HG02852 (cell line): ENCODE measurements around the gene NCBP2L.
"Not testable (repeated sequence)": the region's sequence is repeated elsewhere in the genome, so short reads cannot be mapped to it uniquely, and the experiment has no call there.

Experiments used
- ATAC-seq: cut with Tn5 transposase; IDR thresholded peaks from one replicate; pipeline ENCODE4 v1.9.1; 2021; ENCODE audit warnings: mild to moderate bottlenecking, moderate library complexity; ENCODE audit not compliant: unreplicated experiment

NCBP2L gene

GRCh38 chrX:107804427-107804826 is 26.9 kb downstream of the NCBP2L start:
- ATAC-seq, result no peak

- ATAC-seq, result no peak
Measured at GRCh38 chrX:107805179-107805578, 27.6 kb downstream of the NCBP2L start.

GRCh38 chrX:107810053-107810452 is 32.5 kb downstream of the NCBP2L start:
- not testable (repeated sequence) for ATAC-seq

- ATAC-seq, result no peak
Measured at GRCh38 chrX:107818900-107819521, 41.5 kb downstream of the NCBP2L start.

GRCh38 chrX:107823042-107823441 is 45.5 kb downstream of the NCBP2L start:
- no peak for ATAC-seq

GRCh38 chrX:107823456-107823855 is 45.9 kb downstream of the NCBP2L start:
- ATAC-seq, result no peak

GRCh38 chrX:107825698-107826237 is 48.2 kb downstream of the NCBP2L start, which contains the start of gene MID2:
MID2 (plus strand) TSS chrX:107825866; CDS start chrX:107826427, 561 bp downstream.
- ATAC-seq, result peak; percentile 35

- ATAC-seq, result peak; percentile 56
Measured at GRCh38 chrX:107826238-107827029, 48.9 kb downstream of the NCBP2L start.

- ATAC-seq, result no peak
Measured at GRCh38 chrX:107827030-107827831, 49.7 kb downstream of the NCBP2L start.

GRCh38 chrX:107827852-107828251 is 50.3 kb downstream of the NCBP2L start:
- ATAC-seq, result no peak

GRCh38 chrX:107829878-107830277 is 52.3 kb downstream of the NCBP2L start:
- ATAC-seq, result no peak

- no peak for ATAC-seq
Measured at GRCh38 chrX:107831071-107831730, 53.7 kb downstream of the NCBP2L start.

- ATAC-seq, result no peak
Measured at GRCh38 chrX:107834275-107835201, 57.0 kb downstream of the NCBP2L start.

GRCh38 chrX:107836958-107837357 is 59.4 kb downstream of the NCBP2L start:
- no peak for ATAC-seq

GRCh38 chrX:107840971-107841370 is 63.4 kb downstream of the NCBP2L start:
- ATAC-seq, result no peak

- ATAC-seq, result no peak
Measured at GRCh38 chrX:107842715-107843400, 65.3 kb downstream of the NCBP2L start.
